NCI-H526 treated with DMSO at 0.1 percent for 48 hours (cell line): Measurements from ENCODE around the gene TEAD2.
"Not testable (repeated sequence)": the region's sequence is repeated elsewhere in the genome, so short reads cannot be mapped to it uniquely, and the experiment has no call there.

Experiments used
- DNase-seq: peaks from one replicate; lab custom pipeline; 2025; lab: John Stamatoyannopoulos, UW

TEAD2 gene

GRCh38 chr19:49387936-49388372, 25.7 kb upstream of the TEAD2 start, which contains the start of gene KASH5:
TSS of gene KASH5 (plus strand) at chr19:49388249. CDS start at chr19:49390884, 2,635 bp downstream.
- peak; percentile 56 for DNase-seq

DNA sequence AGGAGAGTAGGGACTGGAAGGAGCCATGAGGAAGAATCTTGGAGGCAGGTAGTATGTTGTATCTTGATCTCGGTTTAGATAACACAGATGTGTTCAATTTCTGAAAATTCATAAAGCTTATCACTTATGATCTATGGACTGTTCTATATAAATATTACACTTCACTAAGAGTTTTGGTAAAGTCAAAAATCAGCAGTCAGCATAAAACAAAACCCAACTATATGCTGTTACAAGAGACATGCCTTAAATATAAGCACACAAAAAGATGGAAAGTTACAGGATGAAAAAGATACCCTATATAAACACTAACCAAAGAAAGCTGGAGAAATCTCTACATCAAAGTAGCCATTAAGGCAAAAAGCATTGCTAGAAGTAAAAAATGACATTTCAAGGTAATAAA, 21.4 kb upstream of the TEAD2 start:
- no peak for DNase-seq

GRCh38 chr19:49382639-49383038, 20.4 kb upstream of the TEAD2 start:
- no peak for DNase-seq

- DNase-seq: no peak
These were observed 18.2 kb upstream of the TEAD2 start for GRCh38 chr19:49380391-49380790.

DNA sequence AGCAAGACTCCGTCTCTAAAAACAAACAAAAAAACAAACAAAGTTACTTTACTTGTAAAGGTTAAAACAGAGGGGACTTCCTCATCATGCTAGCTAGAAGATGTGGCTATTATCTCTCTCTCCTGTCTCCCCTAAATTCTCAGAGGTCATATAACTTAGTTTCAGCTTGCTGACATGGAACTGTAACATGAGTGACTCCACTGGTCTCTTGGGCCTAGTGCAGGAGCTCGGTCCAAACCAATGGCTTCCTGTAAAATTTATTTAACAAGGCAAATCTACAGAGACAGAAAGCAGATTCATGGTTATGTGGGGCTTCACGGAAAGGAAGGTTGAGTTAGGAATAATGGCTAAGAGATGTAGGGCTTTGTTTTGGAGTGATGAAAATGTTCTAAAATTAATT, 16.3 kb upstream of the TEAD2 start:
- DNase-seq: no peak

- DNase-seq: no peak
These were observed 12.6 kb upstream of the TEAD2 start for GRCh38 chr19:49374665-49375434.

DNA sequence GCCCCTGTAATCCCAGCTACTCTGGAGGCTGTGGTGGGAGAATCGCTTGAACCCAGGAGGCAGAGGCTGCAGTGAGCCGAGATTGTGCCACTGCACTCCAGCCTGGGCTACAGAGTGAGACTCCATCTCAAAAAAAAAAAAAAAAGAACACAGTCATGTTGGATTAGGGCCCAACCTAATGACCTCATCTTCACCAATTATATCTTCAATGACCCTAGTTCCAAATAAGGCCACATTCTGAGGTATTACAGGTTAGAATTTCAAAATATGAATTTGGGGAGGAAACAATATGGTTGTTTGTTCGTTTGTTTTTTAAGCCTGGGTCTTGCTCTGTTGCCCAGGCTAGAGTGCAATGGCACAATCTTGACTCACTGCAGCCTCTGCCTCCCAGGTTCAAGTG, 11.0 kb upstream of the TEAD2 start:
- DNase-seq: not testable (repeated sequence)

DNA sequence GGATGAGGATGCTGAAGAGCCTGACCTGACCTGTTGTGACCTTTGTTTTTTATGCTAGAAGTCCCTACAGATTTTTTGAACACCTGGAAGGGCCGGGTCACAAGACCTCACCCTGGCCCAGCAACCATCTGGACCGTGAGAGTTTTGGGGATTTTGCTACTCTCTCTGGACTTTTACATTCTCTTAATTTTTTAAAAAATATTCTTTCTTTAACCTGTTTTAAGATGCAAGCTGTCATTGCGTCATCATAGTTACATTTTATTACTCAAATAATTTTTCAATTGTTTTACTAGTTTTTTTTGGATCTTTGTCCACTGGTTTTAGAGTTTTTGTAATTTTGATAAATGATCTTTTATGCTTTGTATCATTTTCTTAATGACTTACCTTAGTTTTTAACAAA, 9.0 kb upstream of the TEAD2 start:
- DNase-seq: no peak

DNA sequence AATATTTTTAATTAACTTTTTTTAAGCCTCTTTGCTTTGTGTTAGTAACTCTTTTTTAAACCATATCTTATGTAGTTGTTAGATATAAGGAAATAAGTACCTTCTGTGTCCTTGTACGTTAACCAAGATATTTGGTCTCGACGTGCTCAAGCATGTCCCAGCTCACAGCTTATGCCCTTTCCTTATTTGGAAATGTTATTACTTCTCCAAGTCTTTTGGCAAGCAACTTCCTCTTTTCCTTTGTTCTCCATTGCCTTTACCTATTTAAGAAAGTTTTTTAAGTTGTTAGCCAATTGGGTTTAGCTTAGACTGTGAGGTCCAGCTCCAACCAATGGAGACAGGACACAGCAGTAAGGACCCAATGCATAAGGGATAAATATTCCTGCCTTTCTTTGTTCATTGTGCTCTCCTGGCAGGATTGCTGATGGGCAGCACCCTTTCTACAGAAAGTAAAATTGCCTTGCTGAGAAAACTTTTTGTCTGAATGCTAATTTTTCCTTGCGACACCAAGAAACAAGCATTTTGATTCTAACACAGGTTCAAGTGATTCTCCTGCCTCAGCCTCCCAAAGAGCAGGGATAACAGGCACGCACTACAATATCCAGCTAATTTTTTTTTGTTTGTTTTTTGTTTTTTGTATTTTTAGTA, 6.6 kb upstream of the TEAD2 start:
- no peak for DNase-seq

GRCh38 chr19:49366110-49366509, 3.9 kb upstream of the TEAD2 start:
- no peak for DNase-seq

- no peak for DNase-seq
These were observed 2.0 kb upstream of the TEAD2 start for GRCh38 chr19:49364083-49364737.

DNA sequence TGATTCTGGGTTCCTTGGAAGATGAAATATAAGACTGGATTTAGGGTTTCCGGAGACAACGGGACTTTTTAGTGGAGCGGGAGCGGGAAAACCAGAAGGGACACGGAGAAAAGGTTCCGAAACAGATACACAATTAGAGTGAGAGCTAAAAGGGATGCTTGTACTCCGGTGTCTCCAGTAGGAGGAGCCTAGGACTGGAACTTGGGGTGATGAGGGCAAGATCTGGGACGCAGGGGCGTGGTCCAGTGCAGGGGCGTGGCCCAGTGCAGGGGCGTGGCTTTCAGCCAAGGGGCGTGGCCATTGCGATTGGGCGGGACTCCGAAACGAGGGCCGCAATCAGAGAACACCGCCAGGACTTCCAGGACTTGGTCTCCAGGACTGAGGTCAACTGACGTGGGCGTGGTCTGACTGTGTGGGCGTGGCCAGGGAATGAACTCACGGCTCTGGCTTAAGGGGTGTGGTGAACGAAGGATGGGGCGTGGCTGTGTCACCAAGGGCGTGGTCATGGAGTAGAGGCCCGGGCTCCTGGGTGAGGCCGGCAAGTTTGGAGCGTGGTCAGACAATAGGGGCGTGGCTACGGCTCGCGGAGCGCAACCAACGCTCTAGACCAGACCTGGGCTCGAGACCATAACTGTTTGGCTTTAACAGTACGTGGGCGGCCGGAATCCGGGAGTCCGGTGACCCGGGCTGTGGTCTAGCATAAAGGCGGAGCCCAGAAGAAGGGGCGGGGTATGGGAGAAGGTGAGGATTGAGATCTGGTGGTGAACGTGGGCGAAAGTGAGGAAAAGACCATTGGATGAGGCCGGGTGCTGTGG, 1.3 kb upstream of the TEAD2 start, which contains the start of gene DKKL1:
Gene DKKL1 (plus strand): TSS at position 610 of the 815 bp plus-strand sequence. CDS start 122 bp downstream, at position 732.
- peak; percentile 35 for DNase-seq

GRCh38 chr19:49362929-49363267, 682 bp upstream of the TEAD2 start:
- DNase-seq: no peak

DNA sequence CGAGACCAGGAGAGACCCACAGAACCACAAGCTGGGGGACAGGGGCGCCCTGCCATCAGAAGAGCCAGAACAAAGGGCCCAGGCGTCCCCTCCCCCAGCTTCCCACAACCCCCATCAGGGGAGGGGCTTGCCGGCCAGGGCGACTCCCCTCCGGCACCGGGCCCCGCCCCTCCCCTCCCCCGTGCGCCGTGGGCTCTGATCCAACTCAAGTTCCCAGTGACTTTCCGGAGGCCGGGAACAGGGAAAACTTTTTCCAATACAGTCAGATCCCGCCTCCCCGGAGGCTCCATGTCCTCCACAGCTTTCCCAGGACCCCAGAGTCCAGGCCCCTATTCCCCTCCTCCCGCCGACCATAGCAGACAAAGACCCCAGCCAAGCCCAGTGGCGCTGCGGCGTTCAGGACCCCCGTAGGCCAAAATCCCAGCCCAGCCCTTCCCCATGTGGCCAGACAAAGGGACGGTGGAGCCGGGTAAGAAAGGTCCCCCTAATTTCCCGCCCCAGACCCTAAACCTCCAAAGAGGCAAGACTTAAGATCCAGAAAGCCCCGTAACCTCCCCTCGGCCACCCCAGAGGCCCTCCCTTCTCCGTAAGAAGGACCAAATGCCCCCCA, 673 bp downstream of the TEAD2 start:
- DNase-seq: no peak

GRCh38 chr19:49359851-49360820, 2.1 kb downstream of the TEAD2 start:
- no peak for DNase-seq

- no peak for DNase-seq
These were observed 5.0 kb downstream of the TEAD2 start for GRCh38 chr19:49357186-49357585.

DNA sequence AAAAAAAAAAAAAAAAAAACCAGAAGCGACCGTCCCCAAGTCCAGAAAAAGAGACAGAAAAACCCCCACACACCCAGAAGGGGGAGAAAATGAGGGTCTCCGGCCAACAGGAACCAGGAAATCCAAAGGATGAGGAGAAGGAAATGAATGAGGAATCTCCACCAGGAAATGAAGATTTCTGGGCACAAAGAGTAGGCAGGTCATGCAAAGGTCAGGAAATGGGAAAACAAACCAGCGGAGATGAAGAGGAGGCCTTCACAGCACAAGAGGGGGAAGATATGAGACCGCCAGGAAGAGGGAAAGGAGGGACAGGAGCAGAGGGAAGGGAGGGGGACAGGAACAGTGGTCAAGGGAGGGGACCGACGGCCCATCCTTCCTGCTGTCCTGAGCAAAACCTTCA, 5.8 kb downstream of the TEAD2 start:
- DNase-seq: no peak

- DNase-seq: no peak
These were observed 6.3 kb downstream of the TEAD2 start for GRCh38 chr19:49355909-49356353.

DNA sequence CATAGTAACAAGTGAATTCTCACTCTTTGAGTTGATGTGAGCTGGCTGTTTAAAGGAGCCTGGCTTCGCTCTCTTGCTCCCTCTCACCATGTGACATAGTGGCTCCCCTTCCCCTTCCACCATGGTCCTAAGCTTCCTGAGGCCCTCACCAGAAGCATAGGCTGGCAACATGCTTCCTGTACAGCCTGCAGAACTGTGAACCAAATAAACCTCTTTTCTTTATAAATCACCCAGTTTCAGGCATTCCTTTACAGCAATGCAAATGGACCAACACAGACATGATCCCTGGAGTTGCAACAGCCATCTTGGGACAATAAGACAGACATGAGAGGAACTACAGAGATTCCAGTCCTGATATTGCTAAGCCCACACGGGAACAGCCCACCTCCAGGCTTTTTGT, 12.6 kb downstream of the TEAD2 start:
- DNase-seq: no peak
